ENCODE data around the gene TFAP2E. TPM values are rescaled to one million over a fixed set of nuclear protein-coding genes. Genes with fewer than 3 reads are reported as not detected.

TFAP2E gene
- total and polyA plus RNA-seq, 9 donors: 0.24 to 1.6 (median 1.1) TPM

- intact Hi-C loops (cut with DNase I): no loop called here
- DNase-seq: no peak
- H3K4me3 ChIP-seq: no peak overlapping the region
- peaks cover 8% of the 10 kb centered on the region for H3K4me1 ChIP-seq (ENCODE audit: insufficient read depth)
- H3K9me3 ChIP-seq: no peaks in the 10 kb centered on the region
- WGBS, 3 donors: 74 to 79% (median 78%) methylated on average over 3 of the region's 3 CpGs
- H3K27me3 ChIP-seq: no peaks in the 10 kb centered on the region
- no peaks in the 10 kb centered on the region for H3K36me3 ChIP-seq
- no peak overlapping the region for H3K27ac ChIP-seq
- no peak for TF ChIP-seq EP300 (IDR thresholded peaks at IDR 0.05)
- TF ChIP-seq CTCF (IDR thresholded peaks at IDR 0.05): no peak
- no peak for TF ChIP-seq POLR2A (IDR thresholded peaks at IDR 0.05)
These were observed 28.1 kb upstream of the TFAP2E start for GRCh38 chr1:35544976-35545375.

- Histone ChIP-seq H3K27me3 (no peaks in the 10 kb centered on the region), H3K4me1 (ENCODE audit: insufficient read depth) (peaks cover 5% of the 10 kb centered on the region), H3K27ac (no peak overlapping the region), H3K9me3 (no peaks in the 10 kb centered on the region), H3K36me3 (no peaks in the 10 kb centered on the region), H3K4me3 (no peak overlapping the region)
- DNase-seq: no peak
- intact Hi-C loops (cut with DNase I): no loop called here
- no peak for TF ChIP-seq CTCF (IDR thresholded peaks at IDR 0.05)
- TF ChIP-seq EP300 (IDR thresholded peaks at IDR 0.05): no peak
- no peak for TF ChIP-seq POLR2A (IDR thresholded peaks at IDR 0.05)
- 95 to 96% (median 95%) methylated on average over 1 of the region's 1 CpG for WGBS, 3 donors
These were observed 26.5 kb upstream of the TFAP2E start for GRCh38 chr1:35546614-35547013.

- H3K9me3 ChIP-seq: no peaks in the 10 kb centered on the region
- H3K4me3 ChIP-seq: no peak overlapping the region
- intact Hi-C loops (cut with DNase I): no loop called here
These were observed 19.3 kb upstream of the TFAP2E start for GRCh38 chr1:35553851-35554250.

GRCh38 chr1:35554266-35555211 is 18.6 kb upstream of the TFAP2E start:
- no peaks in the 10 kb centered on the region for H3K36me3 ChIP-seq
- 36 to 43% (median 39%) methylated on average over 7 of the region's 7 CpGs for WGBS, 3 donors
- no peak for DNase-seq
- H3K9me3 ChIP-seq: no peaks in the 10 kb centered on the region
- H3K4me3 ChIP-seq: no peak overlapping the region
- intact Hi-C loops (cut with DNase I): no loop called here
- TF ChIP-seq POLR2A (IDR thresholded peaks at IDR 0.05) (no peak), EP300 (IDR thresholded peaks at IDR 0.05) (no peak), CTCF (IDR thresholded peaks at IDR 0.05) (no peak)
- no peaks in the 10 kb centered on the region for H3K27me3 ChIP-seq
- H3K27ac ChIP-seq: no peak overlapping the region
- H3K4me1 ChIP-seq (ENCODE audit: insufficient read depth): peaks cover 2% of the 10 kb centered on the region

More at GRCh38 chr1:35553851-35554250, 19.3 kb upstream of the TFAP2E start:
- 42 to 54% (median 47%) methylated on average over 2 of the region's 2 CpGs for WGBS, 3 donors
- Histone ChIP-seq H3K27me3 (no peaks in the 10 kb centered on the region), H3K4me1 (ENCODE audit: insufficient read depth) (peaks cover 2% of the 10 kb centered on the region), H3K36me3 (no peaks in the 10 kb centered on the region), H3K27ac (no peak overlapping the region)
- no peak for DNase-seq
- TF ChIP-seq EP300 (IDR thresholded peaks at IDR 0.05): no peak
- no peak for TF ChIP-seq CTCF (IDR thresholded peaks at IDR 0.05)

Measured in ovary (tissue), 9 donors.